K562 (cell line): ENCODE data around the gene PPIC. TPM values are rescaled to one million over a fixed set of nuclear protein-coding genes. Genes with fewer than 3 reads are reported as not detected.

Source experiments
- AFF1 ChIP-seq, 2 experiments: fragments of 450-650 bp; IDR thresholded peaks; 2 replicates each; pipeline ENCODE4 v1.6.1; 2018; ENCODE audit warnings: mild to moderate bottlenecking in 2 of 2, low read depth in 1 of 2; ENCODE audit not compliant: partially characterized antibody in 2 of 2
- BRCA1 ChIP-seq, 2 experiments: fragments of 450-650 bp in 1 of 2; sonication (generic) in 1 of 2; formaldehyde crosslinking in 1 of 2; IDR thresholded peaks; 2 replicates each; pipeline versions ENCODE4 v1.5.0 to v1.6.1; 2017 to 2020; ENCODE audit warnings: mild to moderate bottlenecking in 1 of 2, missing genetic modification reagents in 1 of 2
- CHD2 ChIP-seq: IDR thresholded peaks from 2 replicates; pipeline ENCODE4 v1.6.1; 2011; ENCODE audit warnings: low read depth, low read length
- FIP1L1 ChIP-seq: fragments of 200-400 bp; formaldehyde crosslinking; IDR thresholded peaks from 2 replicates; pipeline ENCODE4 v1.6.1; 2018; ENCODE audit warnings: mild to moderate bottlenecking, low read depth, low read length; ENCODE audit not compliant: poor library complexity, severe bottlenecking
- NCOA1 ChIP-seq: fragments of 450-650 bp; IDR thresholded peaks from 2 replicates; pipeline ENCODE4 v1.6.1; 2016; ENCODE audit warnings: low read depth
- SNIP1 ChIP-seq: fragments of 450-650 bp; IDR thresholded peaks from 2 replicates; pipeline ENCODE4 v1.7.1; 2017; ENCODE audit warnings: low read depth, mild to moderate bottlenecking
- TGIF2 ChIP-seq: sonication (generic); formaldehyde crosslinking; IDR thresholded peaks from 2 replicates; pipeline ENCODE4 v1.8.1; 2022; ENCODE audit warnings: mild to moderate bottlenecking, missing genetic modification reagents, moderate library complexity
- ZHX1 ChIP-seq: fragments of 150-350 bp; conservative IDR thresholded peaks from 2 replicates; pipeline ENCODE4 v1.6.1; 2014; ENCODE audit warnings: low read length
- ZNF184 ChIP-seq: sonication (generic); formaldehyde crosslinking; IDR thresholded peaks from 2 replicates; pipeline ENCODE4 v1.5.0; 2020; ENCODE audit warnings: missing genetic modification reagents
- ZNF24 ChIP-seq: fragments of 450-650 bp; IDR thresholded peaks from 2 replicates; pipeline ENCODE4 v1.6.1; 2016
- polyA plus RNA-seq, 8 experiments: library from polyadenylated mRNA; depleted of rRNA in 4 of 8; stranded (reverse) in 5 of 8; unstranded in 3 of 8; fragments of >200 nt; fragmentation: Nextera tagmentation in 2 of 8; fragmentation: Illumina TruSeq in 1 of 8; extraction: Ambion mirVana in 2 of 8; extraction: Trizol in 1 of 8; gene quantifications; 2 replicates each; pipeline versions ENCODE4 v1.2.1 to v1.2.3, GENCODE V29; 2011 to 2014; ENCODE audit warnings: inconsistent platforms in 1 of 8, missing spikeins in 1 of 8
- total RNA-seq, 7 experiments: library from RNA; depleted of rRNA in 6 of 7; stranded (reverse); fragments of >200 nt in 6 of 7; fragmentation: Illumina TruSeq in 2 of 7; extraction: Trizol in 2 of 7; gene quantifications; 2 replicates each; pipeline versions ENCODE4 v1.2.1 to v1.2.3, GENCODE V29; 2011 to 2021; ENCODE audit warnings: low replicate concordance in 1 of 7

PPIC gene
- total and polyA plus RNA-seq, 9 of the 15 experiments (the other 6 are each of a cell fraction or from before 2014, with no cell fraction given) = 1.3 to 4.5 (median 2.8) TPM

- TF ChIP-seq AFF1 (IDR thresholded peaks at IDR 0.05; ENCODE audit: low read depth in 1 of 2, partially characterized antibody in 2 of 2) (no peak), FIP1L1 (no peak), ZHX1 (no peak), CHD2 (no peak), BRCA1 (IDR thresholded peaks at IDR 0.05) (no peak), BRCA1 (CRISPR knock-in tag; IDR thresholded peaks at IDR 0.05) (no peak), SNIP1 (no peak), TGIF2 (CRISPR knock-in tag) (no peak), NCOA1 (no peak), ZNF24 (no peak), ZNF184 (CRISPR knock-in tag) (no peak)
These were observed at the start of gene PPIC (continued) for GRCh38 chr5:123036391-123037103.
